ENCODE data around the gene MAP3K2. TPM values are rescaled to one million over a fixed set of nuclear protein-coding genes. Genes with fewer than 3 reads are reported as not detected.

Gene MAP3K2
- polyA plus RNA-seq, 1 donor: 28.5 TPM

Other genes with a start within 250 kb of the MAP3K2 start
- gene CYP27C1, start 167.7 kb downstream of the MAP3K2 start, polyA plus RNA-seq (ENCODE audit: insufficient read length): 13.8 TPM
- gene ERCC3, start 93.8 kb downstream of the MAP3K2 start, polyA plus RNA-seq (ENCODE audit: insufficient read length): 86.4 TPM
- 3.6 TPM for gene PROC, start 30.5 kb upstream of the MAP3K2 start, polyA plus RNA-seq (ENCODE audit: insufficient read length)
- 86.2 TPM for gene IWS1, start 138.5 kb upstream of the MAP3K2 start, polyA plus RNA-seq (ENCODE audit: insufficient read length)
- 22.8 TPM for gene MYO7B, start 147.7 kb upstream of the MAP3K2 start, polyA plus RNA-seq (ENCODE audit: insufficient read length)

All from left kidney (tissue), 1 donor.